Astrocyte of the spinal cord (primary cell): Measurements from ENCODE around the gene KCND3.

Experiments
- DNase-seq: peaks from one replicate; pipeline ENCODE4 v3.0.0; 2011; ENCODE audit warnings: low read depth, low spot score
- H3K4me3 ChIP-seq: 2 replicates; pipeline ENCODE4 v1.5.1; 2011; ENCODE audit warnings: low read depth, mild to moderate bottlenecking, low read length, moderate library complexity
- in situ Hi-C: cut with HindIII; loops from 2 replicates; pipeline ENCODE4 v1.10.0; 2017; ENCODE audit warnings: low sequenced_read_pairs
- TF ChIP-seq, protein P1 (sequence below): IDR thresholded peaks from 2 replicates; pipeline ENCODE4 v1.5.1; 2012; ENCODE audit warnings: low read depth, mild to moderate bottlenecking, low read length, inconsistent platforms

The KCND3 gene

GRCh38 chr1:111990878-111991718 lies 1.6 kb upstream of the KCND3 start:
- in situ Hi-C loops, result no loop called here
- DNase-seq, result no peak
- no peak overlapping the region for H3K4me3 ChIP-seq
- TF ChIP-seq, protein P1, sequence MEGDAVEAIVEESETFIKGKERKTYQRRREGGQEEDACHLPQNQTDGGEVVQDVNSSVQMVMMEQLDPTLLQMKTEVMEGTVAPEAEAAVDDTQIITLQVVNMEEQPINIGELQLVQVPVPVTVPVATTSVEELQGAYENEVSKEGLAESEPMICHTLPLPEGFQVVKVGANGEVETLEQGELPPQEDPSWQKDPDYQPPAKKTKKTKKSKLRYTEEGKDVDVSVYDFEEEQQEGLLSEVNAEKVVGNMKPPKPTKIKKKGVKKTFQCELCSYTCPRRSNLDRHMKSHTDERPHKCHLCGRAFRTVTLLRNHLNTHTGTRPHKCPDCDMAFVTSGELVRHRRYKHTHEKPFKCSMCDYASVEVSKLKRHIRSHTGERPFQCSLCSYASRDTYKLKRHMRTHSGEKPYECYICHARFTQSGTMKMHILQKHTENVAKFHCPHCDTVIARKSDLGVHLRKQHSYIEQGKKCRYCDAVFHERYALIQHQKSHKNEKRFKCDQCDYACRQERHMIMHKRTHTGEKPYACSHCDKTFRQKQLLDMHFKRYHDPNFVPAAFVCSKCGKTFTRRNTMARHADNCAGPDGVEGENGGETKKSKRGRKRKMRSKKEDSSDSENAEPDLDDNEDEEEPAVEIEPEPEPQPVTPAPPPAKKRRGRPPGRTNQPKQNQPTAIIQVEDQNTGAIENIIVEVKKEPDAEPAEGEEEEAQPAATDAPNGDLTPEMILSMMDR, result no peak

DNA sequence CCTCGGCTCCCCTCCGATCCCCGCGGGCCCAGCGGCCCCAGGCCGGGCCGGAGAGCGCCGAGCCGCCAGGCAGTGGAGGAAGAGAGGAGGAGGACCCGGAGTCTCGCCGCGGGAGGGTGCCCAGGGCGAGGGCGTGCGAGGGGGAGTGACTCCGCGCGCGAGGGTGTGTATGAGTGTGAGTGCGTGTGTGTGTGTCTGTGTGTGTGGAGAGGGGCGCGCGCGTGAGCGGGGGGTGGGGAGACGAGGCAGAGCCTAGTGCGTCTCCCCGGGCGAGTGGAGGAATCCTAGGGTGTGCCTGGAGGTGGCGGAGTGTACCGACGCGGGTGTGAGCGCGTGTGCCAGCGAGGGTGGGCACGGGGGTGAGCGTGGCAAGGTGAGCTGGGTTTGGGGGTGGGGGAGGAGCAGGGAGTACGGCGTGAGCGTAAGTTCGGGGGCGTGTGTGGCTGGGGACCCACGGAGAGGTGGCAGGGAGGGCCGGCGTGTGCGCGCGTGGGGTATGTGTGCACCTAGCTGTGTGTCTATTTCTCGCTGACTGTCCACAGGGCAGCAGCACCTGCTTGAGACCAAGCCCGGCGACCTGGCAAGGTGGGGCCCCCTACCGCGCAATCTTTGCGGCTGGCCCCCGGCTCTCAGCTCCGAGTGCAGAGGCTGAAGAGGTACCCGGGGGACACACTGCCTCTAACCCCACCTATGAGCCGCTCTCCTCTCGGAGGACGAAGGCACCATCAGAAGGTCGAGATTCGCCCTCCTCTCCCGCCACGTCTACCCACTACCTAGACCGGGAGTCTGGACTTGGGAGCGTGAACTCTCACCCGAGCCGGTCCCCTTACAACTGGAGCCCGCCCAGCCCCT lies 784 bp upstream of the KCND3 start:
- in situ Hi-C loops, result no loop called here

DNA sequence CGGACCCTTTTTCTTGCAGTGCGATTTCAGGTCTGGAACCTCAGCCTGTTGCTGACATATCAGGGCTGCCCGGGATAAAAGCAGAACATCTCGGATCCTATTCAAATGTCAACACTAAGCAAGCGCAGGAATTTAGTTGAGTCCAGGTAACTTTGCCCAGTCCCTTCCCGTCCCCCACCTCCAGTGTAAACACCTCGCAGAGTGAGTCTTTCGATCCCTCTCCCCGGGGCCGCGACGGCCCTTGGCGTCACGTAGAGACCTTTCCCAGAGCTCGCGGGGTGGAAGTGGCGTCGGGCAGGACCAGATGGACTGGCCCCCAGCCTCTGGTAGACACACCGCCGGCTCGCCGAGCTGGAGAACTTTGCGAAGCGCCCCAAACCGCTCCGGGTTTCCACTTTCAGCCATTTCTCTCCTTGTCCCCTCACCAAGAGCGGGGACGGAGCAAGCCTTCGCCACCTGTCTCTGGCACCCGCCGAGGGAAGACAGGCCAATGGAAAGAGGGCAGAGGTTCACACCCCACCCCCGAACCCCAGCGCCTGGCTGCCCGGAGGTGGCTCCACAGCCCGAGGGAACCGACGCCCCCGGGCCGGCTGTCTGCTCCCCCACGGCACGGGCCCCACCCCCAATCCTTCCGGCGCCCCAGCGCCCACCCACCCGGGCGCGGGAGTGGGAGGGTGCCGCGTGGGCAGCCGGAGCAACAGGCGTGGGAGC lies 570 bp downstream of the KCND3 start:
- no peak overlapping the region for H3K4me3 ChIP-seq
- no peak for DNase-seq
- TF ChIP-seq, protein P1, result no peak
- in situ Hi-C loops, result no loop called here

More for the DNA sequence above, 784 bp upstream of the KCND3 start:
- no peak for DNase-seq
- TF ChIP-seq, protein P1, result no peak
- no peak overlapping the region for H3K4me3 ChIP-seq

DNA sequence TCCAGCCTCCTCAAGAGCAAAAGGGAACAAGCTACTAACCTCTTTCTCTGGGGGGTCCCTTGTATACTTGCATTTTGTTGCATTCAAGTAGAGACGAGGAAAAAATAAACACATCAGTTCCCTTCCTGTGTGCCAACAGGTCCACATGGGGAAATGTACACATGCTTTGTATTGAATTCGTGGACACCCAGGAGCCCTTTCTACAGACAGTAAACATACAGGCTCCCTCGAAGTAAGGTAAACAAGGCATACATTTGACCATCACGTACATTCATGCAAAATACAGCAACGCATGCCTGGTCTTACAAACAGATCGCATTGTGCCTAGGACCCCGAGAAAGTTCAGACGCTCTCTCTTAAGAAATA lies 1.1 kb downstream of the KCND3 start:
- TF ChIP-seq, protein P1, result no peak
- no peak for DNase-seq
- in situ Hi-C loops, result no loop called here
- no peak overlapping the region for H3K4me3 ChIP-seq

DNA sequence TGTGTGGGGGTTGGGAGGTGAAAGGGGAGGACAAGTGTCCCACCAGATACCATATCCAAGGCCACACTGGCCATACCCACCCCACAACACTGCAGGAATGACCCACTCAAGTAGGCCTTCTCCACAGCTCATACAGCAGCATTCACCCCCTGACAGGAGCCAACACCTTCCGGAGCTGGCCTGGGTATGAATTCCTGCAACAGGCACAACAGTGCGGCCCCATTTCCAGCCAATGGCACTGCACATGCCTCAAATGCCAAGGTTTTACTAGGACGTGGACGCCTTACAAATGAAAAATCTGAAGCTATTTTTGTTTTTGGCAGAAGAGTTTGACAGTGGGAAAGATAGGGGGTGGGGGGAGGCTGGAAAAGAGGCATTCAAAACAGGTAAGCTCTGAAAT lies 2.0 kb downstream of the KCND3 start:
- no peak overlapping the region for H3K4me3 ChIP-seq
- DNase-seq, result no peak
- in situ Hi-C loops, result no loop called here
- TF ChIP-seq, protein P1, result no peak

DNA sequence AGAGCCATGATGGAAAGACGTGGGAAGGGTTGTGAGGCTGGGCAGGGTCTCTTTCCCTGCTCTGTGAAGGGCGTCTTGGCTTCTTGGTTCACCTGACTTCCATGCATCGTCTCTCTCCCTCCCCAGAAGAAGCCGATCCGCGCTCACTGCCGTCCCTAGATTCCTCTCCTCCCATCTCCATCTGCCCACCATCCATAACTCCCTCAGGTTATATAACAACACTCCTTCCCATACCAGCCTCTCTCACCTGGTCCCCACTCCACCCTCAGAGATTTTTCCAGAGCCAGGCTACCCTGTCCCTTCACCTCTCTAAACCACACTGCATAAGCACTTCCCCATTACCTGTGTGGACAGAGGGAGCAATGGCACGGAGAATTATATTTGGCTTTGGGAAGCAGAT lies 6.0 kb downstream of the KCND3 start:
- in situ Hi-C loops, result no loop called here
- no peak for DNase-seq
- no peak overlapping the region for H3K4me3 ChIP-seq
- TF ChIP-seq, protein P1, result no peak
